Neuronal stem cell (in vitro differentiated cells): ENCODE measurements around the gene OR13C4. TPM values are rescaled to one million over a fixed set of nuclear protein-coding genes. Genes with fewer than 3 reads are reported as not detected.

Source experiments
- DNase-seq: peaks from one replicate; pipeline ENCODE4 v3.0.0-alpha.2; 2013; ENCODE audit warnings: low spot score
- H2AFZ ChIP-seq: one replicate; pipeline ENCODE4 v1.6.1; 2013; ENCODE audit warnings: mild to moderate bottlenecking, low read length, inconsistent platforms
- H2AK5ac ChIP-seq: 2 replicates; pipeline ENCODE4 v1.6.1; 2013; ENCODE audit warnings: low read depth, mild to moderate bottlenecking, inconsistent platforms, low read length, moderate library complexity, mixed read lengths
- H2BK120ac ChIP-seq: 2 replicates; pipeline ENCODE4 v1.6.1; 2013; ENCODE audit warnings: low read depth, mild to moderate bottlenecking, inconsistent platforms, low read length, moderate library complexity, mixed read lengths
- H2BK12ac ChIP-seq: one replicate; pipeline ENCODE4 v1.6.1; 2013; ENCODE audit warnings: low read length, inconsistent platforms
- H2BK15ac ChIP-seq: 2 replicates; pipeline ENCODE4 v1.6.1; 2013; ENCODE audit warnings: mild to moderate bottlenecking, low read length, inconsistent platforms, mixed read lengths
- H2BK5ac ChIP-seq: one replicate; pipeline ENCODE4 v1.6.1; 2013; ENCODE audit warnings: inconsistent platforms, mild to moderate bottlenecking, low read length, moderate library complexity
- H3K14ac ChIP-seq: one replicate; pipeline ENCODE4 v1.6.1; 2013; ENCODE audit warnings: low read length, inconsistent platforms
- H3K18ac ChIP-seq: 2 replicates; pipeline ENCODE4 v1.6.1; 2013; ENCODE audit warnings: low read length, inconsistent platforms
- H3K23ac ChIP-seq: 2 replicates; pipeline ENCODE4 v1.6.1; 2013; ENCODE audit warnings: low read depth, mild to moderate bottlenecking, mixed read lengths, low read length, inconsistent platforms; ENCODE audit not compliant: poor library complexity
- H3K27ac ChIP-seq: replicated peaks from 3 replicates; pipeline ENCODE4 v1.5.1; 2013; ENCODE audit warnings: low read length, inconsistent platforms
- H3K27me3 ChIP-seq, 3 experiments: 2 replicates each; pipeline ENCODE4 v1.6.1; 2013; ENCODE audit warnings: low read length in 3 of 3, mild to moderate bottlenecking in 2 of 3, inconsistent platforms in 1 of 3, low read depth in 1 of 3, mixed read lengths in 1 of 3, moderate library complexity in 1 of 3; ENCODE audit not compliant: control insufficient read depth in 3 of 3, insufficient read depth in 3 of 3
- H3K36me3 ChIP-seq, 2 donors: replicated peaks in 1 of 2; 2 replicates each; pipeline ENCODE4 v1.6.1; 2013; ENCODE audit warnings: low read length in 2 of 2; ENCODE audit not compliant: control insufficient read depth in 2 of 2, insufficient read depth in 2 of 2
- H3K4ac ChIP-seq: 2 replicates; pipeline ENCODE4 v1.6.1; 2013; ENCODE audit warnings: inconsistent platforms, mild to moderate bottlenecking, low read length, moderate library complexity
- H3K4me1 ChIP-seq, 2 donors: 1 replicate in 1 of 2; 2 replicates in 1 of 2; pipeline ENCODE4 v1.6.1; 2013; ENCODE audit warnings: low read length in 2 of 2, low read depth in 1 of 2; ENCODE audit not compliant: control insufficient read depth in 2 of 2, insufficient read depth in 1 of 2
- H3K4me2 ChIP-seq: one replicate; pipeline ENCODE4 v1.6.1; 2013; ENCODE audit warnings: mild to moderate bottlenecking, low read length, inconsistent platforms; ENCODE audit not compliant: insufficient read depth, poor library complexity, severe bottlenecking
- H3K4me3 ChIP-seq, 2 donors: 2 replicates each; pipeline ENCODE4 v1.5.1; 2013; ENCODE audit warnings: low read length in 2 of 2, mild to moderate bottlenecking in 2 of 2, inconsistent platforms in 1 of 2, moderate library complexity in 1 of 2
- H3K79me1 ChIP-seq: one replicate; pipeline ENCODE4 v1.6.1; 2013; ENCODE audit warnings: low read depth, mild to moderate bottlenecking, inconsistent platforms, low read length, moderate library complexity
- H3K9ac ChIP-seq: one replicate; pipeline ENCODE4 v1.6.1; 2013; ENCODE audit warnings: mild to moderate bottlenecking, low read depth, low read length, inconsistent platforms; ENCODE audit not compliant: poor library complexity
- H3K9me3 ChIP-seq, 2 donors: replicated peaks in 1 of 2; 2 replicates each; pipeline versions ENCODE3 to v1.6.1; 2013; ENCODE audit warnings: low read length in 2 of 2, mild to moderate bottlenecking in 2 of 2, inconsistent platforms in 1 of 2, low read depth in 1 of 2, mixed read lengths in 1 of 2, moderate library complexity in 1 of 2; ENCODE audit not compliant: control insufficient read depth in 2 of 2, insufficient read depth in 1 of 2
- H4K8ac ChIP-seq: one replicate; pipeline ENCODE4 v1.6.1; 2013; ENCODE audit warnings: low read depth, mild to moderate bottlenecking, inconsistent platforms, low read length, moderate library complexity
- H4K91ac ChIP-seq: one replicate; pipeline ENCODE4 v1.6.1; 2013; ENCODE audit warnings: low read length, low read depth, mild to moderate bottlenecking, inconsistent platforms; ENCODE audit not compliant: poor library complexity
- WGBS, 2 donors: extraction: QIAGEN DNeasy Blood & Tissue Kit; methylation state at CpG; one replicate each; pipeline ENCODE4 v1.1.7; 2013; ENCODE audit warnings: missing lambda C conversion rate in 2 of 2, mixed read lengths in 1 of 2; ENCODE audit not compliant: insufficient read length in 2 of 2, insufficient replicate concordance in 1 of 2; ENCODE audit errors: extremely low coverage in 2 of 2; 5-methylcytosine and 5-hydroxymethylcytosine counted together
- polyA plus RNA-seq, 2 experiments: library from polyadenylated mRNA; stranded (reverse); fragments of 200-250 nt; gene quantifications; one replicate each; pipeline ENCODE4 v1.2.3, GENCODE V29; 2013

OR13C4 gene
- polyA plus RNA-seq (2013, experiment 1 of 2) = not detected
- not detected for polyA plus RNA-seq (2013, experiment 2 of 2)

DNA sequence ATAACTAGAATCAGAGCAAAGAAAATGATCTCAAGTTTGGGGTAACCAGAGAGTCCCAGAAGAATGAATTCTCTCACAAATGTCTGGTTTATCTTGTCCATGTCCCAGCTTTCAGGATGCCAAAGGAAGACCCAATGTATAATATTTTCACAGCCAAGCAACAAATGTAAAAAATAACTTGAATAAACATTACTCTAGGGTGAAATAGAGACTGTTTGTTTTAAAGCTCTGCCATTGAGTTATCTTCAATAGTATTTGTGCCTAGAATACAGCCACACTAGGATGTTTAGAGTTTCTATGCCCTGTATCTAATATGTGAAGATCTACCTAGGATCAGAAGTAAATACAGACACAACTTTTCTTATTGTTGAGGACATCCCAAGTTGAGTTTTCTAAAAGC, at the start of gene OR13C4:
OR13C4 (minus strand) TSS at position 101 of the 400 bp plus-strand sequence; CDS start at position 101, 0 bp downstream.
- Histone ChIP-seq H4K8ac (no peak within 1 kb of the TSS), H3K4me1 (no peaks in the 10 kb centered on the region), H2AFZ (no peak within 1 kb of the TSS), H3K79me1 (no peaks in the 10 kb centered on the region), H2AK5ac (no peak within 1 kb of the TSS), H3K18ac (no peak within 1 kb of the TSS), H3K14ac (no peak within 1 kb of the TSS), H3K27ac (no peak within 1 kb of the TSS), H3K27me3 (peaks cover 0 to 1% (median 0%) of the 10 kb centered on the region in 3 experiments), H2BK15ac (no peak within 1 kb of the TSS), H3K36me3 (no peaks in the 10 kb centered on the region), H3K9ac (no peak within 1 kb of the TSS), H3K4ac (no peak within 1 kb of the TSS), H3K23ac (no peak within 1 kb of the TSS), H3K9me3 (no peaks in the 10 kb centered on the region), H2BK120ac (no peak within 1 kb of the TSS), H2BK5ac (no peak within 1 kb of the TSS), H2BK12ac (no peak within 1 kb of the TSS), H4K91ac (no peak within 1 kb of the TSS), H3K4me3 (no peak within 1 kb of the TSS), H3K4me2 (no peak within 1 kb of the TSS)
- no peak for DNase-seq

DNA sequence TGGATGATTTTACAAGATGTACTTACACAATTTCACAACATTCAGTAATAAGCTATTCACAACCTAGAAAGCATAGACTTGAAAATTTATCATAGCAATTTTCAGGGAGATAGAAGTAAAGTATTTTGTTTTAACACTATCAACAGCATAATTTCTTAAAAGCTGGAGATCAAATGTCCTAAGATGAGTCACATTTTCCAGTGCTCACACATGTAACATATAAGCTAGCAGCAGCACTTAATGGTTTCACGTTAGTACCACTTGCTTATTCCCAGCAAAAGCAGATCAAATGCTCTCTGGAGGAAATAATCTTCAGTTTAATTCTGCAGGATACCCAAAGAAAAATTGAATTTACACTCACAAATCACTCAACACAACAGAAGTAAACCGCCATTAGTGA, 48.4 kb upstream of the OR13C4 start:
- WGBS, 2 donors = no CpG with 5 or more reads among the region's 2 CpGs
- no peaks in the 10 kb centered on the region for H3K79me1 ChIP-seq
- no peak for DNase-seq

DNA sequence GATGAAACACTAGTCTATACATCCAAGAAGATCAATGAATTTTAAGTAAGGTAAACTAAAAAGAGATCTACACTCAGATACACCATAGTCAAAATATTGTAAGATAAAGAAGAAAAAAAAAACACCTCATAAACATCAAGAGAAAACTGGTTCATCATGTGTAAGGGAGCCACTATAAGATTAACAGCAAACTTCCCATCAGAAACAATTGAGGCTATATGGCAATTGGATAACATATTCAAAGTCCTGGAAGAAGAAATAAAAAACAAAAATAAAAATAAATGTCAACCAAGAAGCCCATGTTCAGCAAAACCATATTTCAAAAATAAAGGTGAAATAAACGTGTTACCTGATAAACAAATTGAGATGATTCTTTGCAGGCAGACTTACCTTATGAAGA, 45.6 kb upstream of the OR13C4 start:
- Histone ChIP-seq H3K36me3 (no peaks in the 10 kb centered on the region), H2BK12ac (no peak overlapping the region), H2AFZ (no peak overlapping the region), H2AK5ac (no peak overlapping the region), H3K27ac (no peak overlapping the region), H3K27me3 (no peaks in the 10 kb centered on the region), H2BK15ac (no peak overlapping the region), H2BK5ac (no peak overlapping the region), H3K23ac (no peak overlapping the region), H3K18ac (no peak overlapping the region), H3K14ac (no peak overlapping the region), H3K9me3 (no peaks in the 10 kb centered on the region), H3K4me1 (no peaks in the 10 kb centered on the region), H2BK120ac (no peak overlapping the region), H3K9ac (no peak overlapping the region), H3K79me1 (no peaks in the 10 kb centered on the region), H4K8ac (no peak overlapping the region), H3K4me2 (no peak overlapping the region), H3K4me3 (no peak overlapping the region), H4K91ac (no peak overlapping the region), H3K4ac (no peak overlapping the region)
- no CpG with 5 or more reads among the region's 1 CpG for WGBS, 2 donors
- no peak for DNase-seq

More for the DNA sequence above, 48.4 kb upstream of the OR13C4 start:
- Histone ChIP-seq H3K23ac (no peak overlapping the region), H3K18ac (no peak overlapping the region), H2BK120ac (no peak overlapping the region), H3K36me3 (no peaks in the 10 kb centered on the region), H3K4me2 (no peak overlapping the region), H4K91ac (no peak overlapping the region), H3K4ac (no peak overlapping the region), H2BK5ac (no peak overlapping the region), H2AK5ac (no peak overlapping the region), H3K14ac (no peak overlapping the region), H3K9ac (no peak overlapping the region), H3K4me1 (no peaks in the 10 kb centered on the region), H3K27me3 (no peaks in the 10 kb centered on the region), H3K4me3 (no peak overlapping the region), H2AFZ (no peak overlapping the region), H3K27ac (no peak overlapping the region), H4K8ac (no peak overlapping the region), H3K9me3 (no peaks in the 10 kb centered on the region), H2BK12ac (no peak overlapping the region), H2BK15ac (no peak overlapping the region)

DNA sequence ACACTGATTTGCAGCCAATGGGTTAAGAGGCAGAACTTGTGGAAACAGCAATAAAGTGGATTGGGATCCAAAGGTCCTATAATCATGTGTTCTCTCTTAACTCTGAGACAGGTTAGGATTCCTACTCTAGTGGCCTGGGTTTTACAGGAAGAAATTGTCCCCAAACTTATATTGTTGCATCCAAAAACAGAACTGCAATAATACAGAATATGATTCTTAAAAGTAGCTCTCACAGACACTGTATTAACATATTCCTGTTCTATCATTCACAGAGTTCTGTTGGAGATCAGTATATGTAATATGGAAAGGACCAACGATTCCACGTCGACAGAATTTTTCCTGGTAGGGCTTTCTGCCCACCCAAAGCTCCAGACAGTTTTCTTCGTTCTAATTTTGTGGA, 41.9 kb upstream of the OR13C4 start, which contains the start of gene OR13C8:
OR13C8 (plus strand) TSS at position 301 of the 400 bp plus-strand sequence; CDS start at position 301, 0 bp downstream.
- Histone ChIP-seq H3K79me1 (no peaks in the 10 kb centered on the region), H3K4me3 (no peak within 1 kb of the TSS), H3K27me3 (no peaks in the 10 kb centered on the region), H2BK5ac (no peak within 1 kb of the TSS), H2AK5ac (no peak within 1 kb of the TSS), H2BK15ac (no peak within 1 kb of the TSS), H3K23ac (no peak within 1 kb of the TSS), H2AFZ (no peak within 1 kb of the TSS), H3K4me1 (peaks cover 0 to 2% of the 10 kb centered on the region in 2 donors), H3K4me2 (no peak within 1 kb of the TSS), H3K18ac (no peak within 1 kb of the TSS), H2BK120ac (no peak within 1 kb of the TSS), H2BK12ac (no peak within 1 kb of the TSS), H3K4ac (no peak within 1 kb of the TSS), H4K91ac (no peak within 1 kb of the TSS), H3K9ac (no peak within 1 kb of the TSS), H3K27ac (no peak within 1 kb of the TSS), H3K36me3 (no peaks in the 10 kb centered on the region), H4K8ac (no peak within 1 kb of the TSS), H3K9me3 (no peaks in the 10 kb centered on the region), H3K14ac (no peak within 1 kb of the TSS)
- DNase-seq = no peak
- WGBS, 2 donors = no CpG with 5 or more reads among the region's 4 CpGs
